Measurements from ENCODE around the gene RPL36AL.

The RPL36AL gene

GRCh38 chr14:49579841-49580240, 40.6 kb downstream of the RPL36AL start:
- no peak for DNase-seq

DNA sequence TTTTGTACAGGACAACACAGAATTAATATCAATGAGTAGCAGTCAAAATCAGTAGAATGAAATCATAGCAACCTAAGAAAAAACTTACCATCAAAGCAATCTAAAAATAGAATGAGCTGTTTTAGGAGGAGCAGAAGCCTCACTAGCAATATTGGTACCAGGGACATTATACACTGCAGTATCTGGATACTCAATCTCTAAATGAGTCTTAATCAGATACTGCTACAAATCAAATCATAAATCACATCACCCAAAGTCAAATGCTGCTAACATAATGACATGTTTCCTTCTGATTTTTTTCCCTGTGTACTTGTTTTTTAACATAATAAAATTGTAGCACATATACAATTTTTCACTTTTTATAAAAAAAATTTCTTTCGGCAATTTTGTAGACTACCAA, 42.3 kb downstream of the RPL36AL start:
- DNase-seq = no peak

GRCh38 chr14:49574038-49574437, 46.4 kb downstream of the RPL36AL start:
- no peak for DNase-seq

GRCh38 chr14:49569281-49569680, 51.1 kb downstream of the RPL36AL start:
- DNase-seq = no peak
